ENCODE measurements around the gene NXN.
"Not testable (repeated sequence)": the region's sequence is repeated elsewhere in the genome, so short reads cannot be mapped to it uniquely, and the experiment has no call there.

Gene NXN

GRCh38 chr17:830381-830780 lies 149.2 kb downstream of the NXN start:
- DNase-seq (ENCODE audit: low read depth in 2 of 2) = no peak

DNA sequence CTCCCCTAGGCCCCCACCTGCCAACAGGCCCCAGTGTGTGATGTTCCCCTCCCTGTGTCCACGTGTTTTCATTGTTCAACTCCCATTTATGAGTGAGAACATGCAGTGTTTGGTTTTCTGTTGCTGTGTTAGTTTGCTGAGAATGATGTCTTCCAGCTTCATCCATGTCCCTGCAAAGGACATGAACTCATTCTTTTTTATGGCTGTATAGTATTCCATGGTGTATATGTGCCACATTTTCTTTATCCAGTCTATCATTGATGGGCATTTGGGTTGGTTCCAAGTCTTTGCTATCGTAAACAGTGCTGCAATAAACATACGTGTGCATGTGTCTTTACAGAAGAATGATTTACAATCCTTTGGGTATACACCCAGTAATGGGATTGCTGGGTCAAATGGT lies 150.0 kb downstream of the NXN start:
- DNase-seq (ENCODE audit: low read depth in 2 of 2) = not testable (repeated sequence)

DNA sequence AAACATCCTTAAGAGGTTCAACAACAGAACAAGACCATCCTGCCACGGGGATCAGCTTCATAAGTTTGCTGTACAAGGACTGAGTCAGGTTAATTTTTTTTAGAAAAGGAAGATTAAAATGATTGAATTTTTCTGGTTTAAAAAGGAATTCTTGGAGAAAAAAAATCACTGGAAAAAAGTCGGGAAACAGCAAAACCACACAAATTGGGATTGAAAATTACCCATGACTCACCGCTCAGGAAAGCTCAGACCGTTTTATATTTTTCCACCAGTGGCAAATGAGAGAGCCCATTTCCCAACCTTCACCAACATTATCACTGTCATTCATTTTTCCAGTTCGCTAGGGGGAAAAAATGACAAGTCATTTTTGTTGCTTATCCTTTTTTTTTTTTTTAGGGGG lies 150.8 kb downstream of the NXN start:
- no peak for DNase-seq (ENCODE audit: low read depth in 2 of 2)

DNA sequence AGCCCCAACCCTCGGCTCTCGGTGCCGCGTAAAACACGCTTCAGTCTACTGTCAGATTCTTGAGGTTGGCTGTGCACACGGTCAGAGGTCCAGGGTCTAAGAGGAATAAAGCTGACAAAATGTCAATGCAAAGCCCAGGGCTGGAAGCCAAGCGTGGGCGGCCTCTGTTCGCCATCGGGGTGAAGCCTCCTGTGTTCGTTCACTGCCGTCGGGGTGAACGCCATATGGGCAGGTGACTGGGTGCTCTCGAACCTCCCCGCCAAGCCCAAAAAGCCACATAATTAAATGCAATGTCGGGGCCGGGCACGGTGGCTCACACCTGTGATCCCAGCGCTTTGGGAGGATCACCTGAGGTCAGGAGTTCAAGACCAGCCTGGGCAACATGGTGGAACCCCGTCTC lies 152.8 kb downstream of the NXN start:
- no peak for DNase-seq (ENCODE audit: low read depth in 2 of 2)

DNA sequence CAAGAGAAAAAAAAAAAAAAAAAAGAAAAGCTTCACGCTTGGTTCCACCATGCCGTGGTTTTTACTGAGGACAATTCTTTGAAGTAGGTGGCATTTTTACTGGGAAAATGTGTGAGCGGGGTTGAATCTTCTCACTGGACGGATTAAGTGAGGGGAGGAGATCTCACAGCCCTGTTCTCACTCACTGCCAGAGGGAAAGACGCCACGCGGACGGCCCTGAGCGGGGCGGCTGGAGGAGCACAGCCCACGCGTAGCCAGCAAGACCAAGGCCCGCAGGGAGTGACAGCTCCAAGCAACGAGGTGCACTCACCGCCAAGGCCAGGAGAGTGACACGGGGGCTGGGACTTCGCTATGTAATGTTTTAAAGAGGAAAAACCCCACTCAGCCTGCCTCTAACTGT lies 154.4 kb downstream of the NXN start:
- DNase-seq (ENCODE audit: low read depth in 2 of 2) = no peak

DNA sequence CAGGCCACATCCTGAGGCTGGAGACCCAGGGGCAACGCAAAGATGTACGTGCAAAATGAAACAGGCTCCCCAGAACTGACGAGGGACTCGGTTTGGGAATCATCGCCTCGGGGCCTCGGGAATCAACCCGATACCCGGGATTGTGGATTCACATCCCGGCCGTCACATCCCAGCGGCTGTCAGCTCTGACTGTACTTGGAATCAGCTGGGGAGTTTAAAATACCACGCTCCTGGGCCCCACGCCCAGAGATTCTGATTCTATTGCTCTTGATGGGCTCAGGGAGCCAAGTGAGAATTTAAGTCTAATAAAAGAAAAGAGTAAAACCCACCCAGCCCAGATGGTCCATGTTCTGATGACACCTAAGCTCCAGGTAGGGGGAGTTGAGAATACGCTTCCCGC lies 155.2 kb downstream of the NXN start:
- no peak for DNase-seq (ENCODE audit: low read depth in 2 of 2)

DNA sequence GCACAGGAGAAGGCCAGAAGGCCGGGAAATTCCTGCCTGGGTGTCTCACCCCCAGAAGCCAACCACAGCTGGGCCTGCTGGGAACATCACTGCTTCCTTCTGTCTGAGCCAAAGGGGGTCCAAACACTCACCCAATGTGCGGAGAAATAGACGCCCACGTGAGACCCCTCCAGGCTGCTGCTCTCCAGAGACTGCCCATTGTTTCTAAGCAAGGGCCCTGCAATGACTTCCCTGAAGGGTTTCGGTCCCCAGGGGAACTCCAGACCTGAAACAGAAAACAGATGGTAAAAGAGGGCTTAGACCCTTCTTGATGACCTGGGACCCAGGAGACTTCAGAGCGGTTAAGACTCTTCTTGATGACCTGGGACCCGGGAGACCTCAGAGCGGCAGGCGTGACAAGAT lies 156.1 kb downstream of the NXN start:
- DNase-seq (ENCODE audit: low read depth in 2 of 2) = no peak

GRCh38 chr17:819251-819650 lies 160.3 kb downstream of the NXN start:
- DNase-seq (ENCODE audit: low read depth in 2 of 2) = no peak

GRCh38 chr17:814371-814770 lies 165.2 kb downstream of the NXN start:
- no peak for DNase-seq (ENCODE audit: low read depth in 2 of 2)

- DNase-seq (ENCODE audit: low read depth in 2 of 2) = no peak
These were observed 166.9 kb downstream of the NXN start for GRCh38 chr17:812638-813204.

GRCh38 chr17:811051-811784 lies 168.4 kb downstream of the NXN start:
- no peak for DNase-seq (ENCODE audit: low read depth in 2 of 2)

- no peak for DNase-seq (ENCODE audit: low read depth in 2 of 2)
These were observed 171.9 kb downstream of the NXN start for GRCh38 chr17:807523-808294.

DNA sequence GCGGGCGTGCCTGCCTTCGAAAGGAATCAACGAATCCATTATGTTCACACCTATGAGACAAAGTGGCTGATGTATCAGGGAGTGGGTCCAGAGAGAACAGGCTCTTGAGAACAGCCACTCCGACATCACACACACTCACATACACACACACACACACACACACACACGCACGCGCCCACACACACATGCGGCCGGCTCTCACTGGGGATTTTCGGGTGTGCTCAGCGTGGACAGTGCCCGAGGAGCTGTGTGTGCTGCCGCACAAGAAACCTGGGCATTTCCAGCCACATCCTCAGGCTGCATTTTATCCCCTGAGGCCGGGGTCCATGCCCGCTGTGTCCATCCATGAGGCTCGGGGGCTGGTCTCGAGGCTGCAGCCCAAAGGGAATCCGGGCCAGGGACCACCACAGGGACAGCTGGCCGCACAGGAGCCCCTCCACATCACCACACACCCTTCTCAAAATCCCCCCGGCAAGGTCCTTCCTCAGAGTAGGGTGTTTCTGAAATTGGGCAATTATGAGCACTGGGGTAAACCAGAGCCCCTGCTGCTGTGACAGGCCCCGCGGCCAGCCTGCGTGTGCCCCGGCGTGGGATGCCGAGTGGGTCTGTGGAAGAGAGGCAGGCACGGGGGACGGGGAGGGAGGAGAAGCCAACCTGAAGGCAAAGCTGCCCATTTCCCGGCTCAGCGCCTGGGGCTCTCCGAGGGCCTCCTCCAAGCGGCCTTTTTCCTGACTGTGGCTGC lies 172.6 kb downstream of the NXN start:
- no peak for DNase-seq (ENCODE audit: low read depth in 2 of 2)

- DNase-seq (ENCODE audit: low read depth in 2 of 2) = no peak
These were observed 173.2 kb downstream of the NXN start for GRCh38 chr17:806346-806745.

GRCh38 chr17:805886-806285 lies 173.7 kb downstream of the NXN start:
- DNase-seq (ENCODE audit: low read depth in 2 of 2) = not testable (repeated sequence)

GRCh38 chr17:804541-805435 lies 174.8 kb downstream of the NXN start:
- DNase-seq (ENCODE audit: low read depth in 2 of 2) = no peak

DNA sequence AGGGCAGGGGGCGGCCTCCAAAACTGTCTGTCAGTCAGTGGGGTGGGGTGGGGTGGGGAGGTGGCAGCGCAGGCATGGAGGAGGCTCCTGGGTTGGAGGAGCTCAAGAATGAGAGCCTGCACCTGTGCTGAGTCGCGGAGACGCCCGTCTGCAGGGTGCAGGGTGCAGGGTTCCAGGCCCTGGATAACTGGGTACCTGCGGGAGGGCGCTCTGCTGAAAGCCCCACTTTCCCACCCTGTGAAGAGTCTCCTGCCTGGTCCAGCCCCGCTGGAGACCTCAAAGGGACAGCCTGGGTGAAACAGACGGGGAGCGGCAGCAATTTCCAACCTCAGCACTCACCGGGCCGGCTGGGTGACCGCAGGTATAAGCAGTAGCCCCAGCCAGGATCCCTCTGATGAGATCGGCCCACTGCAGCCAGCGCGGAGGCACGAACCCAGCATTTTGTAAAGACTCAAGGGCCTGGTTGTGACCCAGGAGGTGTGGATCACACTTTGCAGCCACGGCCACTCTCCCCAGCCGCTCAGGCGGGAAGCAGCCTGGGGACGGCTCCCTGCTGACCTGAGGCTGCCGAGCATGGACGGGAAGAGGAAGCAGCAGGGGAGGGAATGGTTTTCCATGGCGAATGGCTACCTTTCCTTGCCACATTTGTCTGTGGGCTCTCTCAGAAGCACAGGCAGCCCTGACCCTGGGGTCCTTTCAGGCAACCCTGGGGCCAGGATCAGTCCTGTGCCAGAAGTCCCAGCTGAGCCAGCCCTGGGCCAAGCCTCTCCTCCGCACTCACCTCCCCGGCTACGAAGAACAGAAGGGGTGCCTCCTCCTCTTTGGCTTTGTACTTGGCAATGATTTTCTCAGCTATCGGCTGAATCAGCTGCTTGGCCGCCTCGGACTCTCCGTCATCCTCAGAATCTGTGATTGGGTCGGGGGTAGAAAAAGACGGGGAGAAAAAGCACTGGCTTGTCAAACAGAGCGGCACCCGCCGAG lies 176.4 kb downstream of the NXN start:
- no peak for DNase-seq (ENCODE audit: low read depth in 2 of 2)

DNA sequence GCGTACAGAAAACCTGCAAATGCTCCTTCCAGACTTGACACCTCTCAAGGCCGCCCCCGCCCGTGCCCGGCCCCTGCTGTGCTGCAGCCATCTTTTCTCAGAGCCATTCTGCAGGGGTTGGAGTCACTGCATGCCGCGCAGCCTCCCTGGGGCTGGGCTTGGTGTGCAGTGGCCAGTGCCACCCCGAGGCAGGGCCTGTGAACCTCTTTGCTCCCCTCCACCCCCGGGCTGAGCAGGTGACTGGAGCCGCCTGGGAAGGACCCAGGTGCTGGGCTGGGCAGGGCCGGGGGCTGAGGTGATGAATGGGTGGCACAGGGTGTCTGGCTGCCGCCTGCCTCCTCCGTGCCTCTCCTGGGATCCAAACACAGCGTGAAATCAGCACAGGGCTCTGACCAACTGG lies 177.1 kb downstream of the NXN start:
- no peak for DNase-seq (ENCODE audit: low read depth in 2 of 2)

DNA sequence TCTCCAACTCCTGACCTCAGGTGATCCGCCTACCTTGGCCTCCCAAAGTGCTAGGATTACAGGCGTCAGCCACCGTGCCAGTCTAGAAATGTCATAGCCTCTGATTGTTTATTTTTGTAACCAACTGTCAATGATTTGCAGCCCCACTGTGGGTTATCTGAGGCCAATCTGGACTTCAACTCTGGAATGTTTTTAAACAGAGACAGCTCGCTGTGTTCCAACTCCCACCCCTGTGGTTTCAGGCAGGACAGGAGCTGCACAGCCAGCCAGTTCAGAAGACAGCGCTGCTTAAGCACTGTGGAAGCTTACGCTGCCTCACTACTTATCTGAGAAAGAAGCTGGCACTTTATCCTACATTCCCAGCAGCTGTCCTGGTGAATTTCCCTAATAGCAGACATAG lies 177.9 kb downstream of the NXN start:
- no peak for DNase-seq (ENCODE audit: low read depth in 2 of 2)

Measured in stimulated activated CD8-positive, alpha-beta memory T cell treated with anti-CD3 and anti-CD28 coated beads, Interleukin-2, amount 100 ng/mL, for 1 hour (primary cell).